Measurements from ENCODE around the gene RAMP3. TPM values are rescaled to one million over a fixed set of nuclear protein-coding genes. Genes with fewer than 3 reads are reported as not detected.

Gene RAMP3
- total and polyA plus RNA-seq, 9 of the 15 experiments (the other 6 are each of a cell fraction or from before 2014, with no cell fraction given), result not detected

DNA sequence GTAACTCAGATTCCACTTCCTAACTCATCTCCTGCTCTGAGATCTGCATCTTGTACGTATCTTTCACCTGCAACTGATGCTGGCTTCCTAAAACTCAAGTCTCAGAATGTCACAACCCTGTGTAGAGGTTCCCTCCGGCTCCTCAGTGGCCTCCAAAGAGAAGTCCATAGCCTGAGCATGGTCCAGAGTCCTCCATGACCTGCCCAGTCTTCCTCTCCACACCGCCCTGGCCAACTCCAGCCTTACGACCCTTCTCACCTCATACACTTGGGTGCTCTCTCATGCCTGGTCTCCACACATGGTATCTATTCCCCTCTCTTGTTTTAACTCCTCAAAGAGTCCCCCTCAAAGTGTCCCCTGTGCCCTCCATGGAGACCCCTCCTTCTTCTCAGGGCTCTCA is 41.9 kb downstream of the RAMP3 start:
- H4K20me1 ChIP-seq (replicated peaks; ENCODE audit: control insufficient read depth, insufficient read depth, low read length), result no peaks in the 10 kb centered on the region; the same call in 1 of the 2 replicates
- H3K9ac ChIP-seq (ENCODE audit: insufficient read depth in 1 of 2, low read depth in 2 of 2, low read length in 2 of 2), result no peak overlapping the region
- H3K4me2 ChIP-seq (ENCODE audit: insufficient read depth, low read length), result no peak overlapping the region
- FAIRE-seq, result no peak
- no peak overlapping the region for H3K27ac ChIP-seq (ENCODE audit: extremely low read depth, low read depth, low read length)
- no peaks in the 10 kb centered on the region for H3K9me3 ChIP-seq (replicated peaks; ENCODE audit: control insufficient read depth, insufficient read depth, low read depth, low read length)
- CTCF ChIA-PET (ENCODE audit: low intra/inter-chr PET ratio), result no interaction called here
- no peak for DNase-seq (ENCODE audit: extremely low read depth in 1 of 4, low spot score in 3 of 4)
- no peaks in the 10 kb centered on the region for H3K4me1 ChIP-seq (replicated peaks in 1 of 2; ENCODE audit: control insufficient read depth in 2 of 2, insufficient read depth in 2 of 2, low read length in 2 of 2)
- no peaks in the 10 kb centered on the region for H3K79me2 ChIP-seq (ENCODE audit: control insufficient read depth, insufficient read depth, low read length)
- no peak overlapping the region for H2AFZ ChIP-seq (ENCODE audit: low read depth, low read length)
- no peaks in the 10 kb centered on the region for H3K36me3 ChIP-seq (ENCODE audit: control insufficient read depth, insufficient read depth, low read length)
- H3K9me1 ChIP-seq (ENCODE audit: control insufficient read depth, insufficient read depth, low read length), result no peaks in the 10 kb centered on the region
- BruUV-seq (replicated peaks), result no TSS peak
- POLR2A ChIA-PET, result interaction anchor here (0.6 kb wide), 1 partner anchor 20 kb away, joined by 3 read pairs; no protein-coding TSS in a partner anchor
- no peak for ATAC-seq
- intact Hi-C loops (cut with micrococcal nuclease) (no loop called here), in situ Hi-C loops (cut with MboI) (no loop called here)
- WGBS (ENCODE audit: insufficient coverage, low coverage, missing lambda C conversion rate), result 0% methylated on average over 4 of the region's 4 CpGs
- H3K27me3 ChIP-seq (ENCODE audit: control insufficient read depth in 2 of 2, insufficient read depth in 2 of 2, low read length in 2 of 2), result peaks cover 8 to 29% of the 10 kb centered on the region in 2 experiments; a peak in 3 of 5 replicates
- no peak overlapping the region for H3K4me3 ChIP-seq
- TF ChIP-seq, protein P1, sequence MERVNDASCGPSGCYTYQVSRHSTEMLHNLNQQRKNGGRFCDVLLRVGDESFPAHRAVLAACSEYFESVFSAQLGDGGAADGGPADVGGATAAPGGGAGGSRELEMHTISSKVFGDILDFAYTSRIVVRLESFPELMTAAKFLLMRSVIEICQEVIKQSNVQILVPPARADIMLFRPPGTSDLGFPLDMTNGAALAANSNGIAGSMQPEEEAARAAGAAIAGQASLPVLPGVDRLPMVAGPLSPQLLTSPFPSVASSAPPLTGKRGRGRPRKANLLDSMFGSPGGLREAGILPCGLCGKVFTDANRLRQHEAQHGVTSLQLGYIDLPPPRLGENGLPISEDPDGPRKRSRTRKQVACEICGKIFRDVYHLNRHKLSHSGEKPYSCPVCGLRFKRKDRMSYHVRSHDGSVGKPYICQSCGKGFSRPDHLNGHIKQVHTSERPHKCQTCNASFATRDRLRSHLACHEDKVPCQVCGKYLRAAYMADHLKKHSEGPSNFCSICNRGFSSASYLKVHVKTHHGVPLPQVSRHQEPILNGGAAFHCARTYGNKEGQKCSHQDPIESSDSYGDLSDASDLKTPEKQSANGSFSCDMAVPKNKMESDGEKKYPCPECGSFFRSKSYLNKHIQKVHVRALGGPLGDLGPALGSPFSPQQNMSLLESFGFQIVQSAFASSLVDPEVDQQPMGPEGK (CRISPR knock-in tag; IDR thresholded peaks at IDR 0.05; ENCODE audit: borderline replicate concordance), result no peak
- no peak for TF ChIP-seq MNT (conservative IDR thresholded peaks at IDR 0.05)
- no peak for TF ChIP-seq POLR2AphosphoS5 (IDR thresholded peaks at IDR 0.05; ENCODE audit: control insufficient read depth, insufficient read depth, low read depth, low read length)
- TF ChIP-seq, protein P2, sequence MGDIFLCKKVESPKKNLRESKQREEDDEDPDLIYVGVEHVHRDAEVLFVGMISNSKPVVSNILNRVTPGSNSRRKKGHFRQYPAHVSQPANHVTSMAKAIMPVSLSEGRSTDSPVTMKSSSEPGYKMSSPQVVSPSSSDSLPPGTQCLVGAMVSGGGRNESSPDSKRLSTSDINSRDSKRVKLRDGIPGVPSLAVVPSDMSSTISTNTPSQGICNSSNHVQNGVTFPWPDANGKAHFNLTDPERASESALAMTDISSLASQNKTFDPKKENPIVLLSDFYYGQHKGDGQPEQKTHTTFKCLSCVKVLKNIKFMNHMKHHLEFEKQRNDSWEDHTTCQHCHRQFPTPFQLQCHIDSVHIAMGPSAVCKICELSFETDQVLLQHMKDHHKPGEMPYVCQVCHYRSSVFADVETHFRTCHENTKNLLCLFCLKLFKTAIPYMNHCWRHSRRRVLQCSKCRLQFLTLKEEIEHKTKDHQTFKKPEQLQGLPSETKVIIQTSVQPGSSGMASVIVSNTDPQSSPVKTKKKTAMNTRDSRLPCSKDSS (IDR thresholded peaks at IDR 0.05; ENCODE audit: low read depth, partially characterized antibody), result no peak
- TF ChIP-seq SIX5 (IDR thresholded peaks at IDR 0.05; ENCODE audit: borderline replicate concordance in 1 of 2, insufficient read depth in 1 of 2, low read depth in 1 of 2, low read length in 2 of 2), result no peak
- no peak for TF ChIP-seq NCOA1 (IDR thresholded peaks at IDR 0.05; ENCODE audit: low read depth)
- no peak for TF ChIP-seq ZNF24 (IDR thresholded peaks at IDR 0.05)
- TF ChIP-seq ZC3H11A (IDR thresholded peaks at IDR 0.05; ENCODE audit: low read depth, low read length), result no peak
- TF ChIP-seq DIDO1 (tag; IDR thresholded peaks at IDR 0.05; ENCODE audit: low read depth), result no peak
- TF ChIP-seq ZNF717 (CRISPR knock-in tag; IDR thresholded peaks at IDR 0.05), result no peak
- no peak for TF ChIP-seq NFE2 (IDR thresholded peaks at IDR 0.05; ENCODE audit: low read depth)
- TF ChIP-seq CTBP1 (IDR thresholded peaks at IDR 0.05; ENCODE audit: borderline replicate concordance), result no peak
- TF ChIP-seq RNF2 (IDR thresholded peaks at IDR 0.05), result no peak
- no peak for TF ChIP-seq PYGO2 (tag; IDR thresholded peaks at IDR 0.05)
- TF ChIP-seq TCF3 (CRISPR knock-in tag; IDR thresholded peaks at IDR 0.05), result no peak
- TF ChIP-seq RFX5 (IDR thresholded peaks at IDR 0.05; ENCODE audit: low read depth, low read length), result no peak
- TF ChIP-seq, protein P3, sequence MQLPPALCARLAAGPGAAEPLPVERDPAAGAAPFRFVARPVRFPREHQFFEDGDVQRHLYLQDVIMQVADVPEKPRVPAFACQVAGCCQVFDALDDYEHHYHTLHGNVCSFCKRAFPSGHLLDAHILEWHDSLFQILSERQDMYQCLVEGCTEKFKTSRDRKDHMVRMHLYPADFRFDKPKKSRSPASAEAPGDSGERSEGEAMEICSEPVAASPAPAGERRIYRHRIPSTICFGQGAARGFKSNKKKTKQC (CRISPR knock-in tag; IDR thresholded peaks at IDR 0.05), result no peak
- TF ChIP-seq ZNF133 (CRISPR knock-in tag; IDR thresholded peaks at IDR 0.05), result no peak
- no peak for TF ChIP-seq NR2C1 (IDR thresholded peaks at IDR 0.05)
- no peak for TF ChIP-seq NR2C1 (tag; IDR thresholded peaks at IDR 0.05)
